A204.1 (cell line): ENCODE results near the gene CCDC102A.

Experiments used
- FAIRE-seq: peaks from 2 replicates; lab custom pipeline; 2012; peaks lifted over from hg19 to GRCh38; lab: Jason Lieb, UNC

Gene CCDC102A

DNA sequence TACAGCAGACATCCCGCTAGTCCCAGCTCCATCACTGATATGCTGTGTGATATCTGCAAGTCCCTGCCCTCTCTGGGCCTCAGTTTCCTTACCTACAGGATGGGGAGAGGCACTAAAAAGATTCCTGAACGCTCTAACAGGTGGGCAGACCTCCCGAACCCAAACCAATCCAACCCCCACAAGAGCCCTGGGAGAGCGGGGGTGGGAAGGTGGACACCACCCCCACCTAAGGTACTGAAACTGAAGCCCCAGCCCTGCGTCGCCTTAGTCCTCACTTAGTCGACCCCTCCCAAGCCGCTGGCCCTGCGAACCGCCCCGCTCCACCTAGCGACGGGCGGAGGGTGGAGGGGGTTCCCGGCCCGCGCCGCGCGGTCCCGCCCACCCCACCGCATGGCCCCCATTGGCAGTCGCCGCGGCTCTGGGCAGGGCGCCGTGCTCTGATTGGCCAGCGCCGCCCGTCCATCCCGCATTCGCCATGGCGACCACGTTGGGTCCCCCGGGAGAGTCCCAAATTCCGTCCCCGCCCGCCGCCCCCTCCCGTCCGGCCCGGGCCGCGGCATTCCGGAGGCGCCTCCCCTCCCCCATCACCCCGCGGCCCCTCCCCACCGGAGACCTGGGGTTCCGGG, 578 bp downstream of the CCDC102A start:
- FAIRE-seq = no peak

DNA sequence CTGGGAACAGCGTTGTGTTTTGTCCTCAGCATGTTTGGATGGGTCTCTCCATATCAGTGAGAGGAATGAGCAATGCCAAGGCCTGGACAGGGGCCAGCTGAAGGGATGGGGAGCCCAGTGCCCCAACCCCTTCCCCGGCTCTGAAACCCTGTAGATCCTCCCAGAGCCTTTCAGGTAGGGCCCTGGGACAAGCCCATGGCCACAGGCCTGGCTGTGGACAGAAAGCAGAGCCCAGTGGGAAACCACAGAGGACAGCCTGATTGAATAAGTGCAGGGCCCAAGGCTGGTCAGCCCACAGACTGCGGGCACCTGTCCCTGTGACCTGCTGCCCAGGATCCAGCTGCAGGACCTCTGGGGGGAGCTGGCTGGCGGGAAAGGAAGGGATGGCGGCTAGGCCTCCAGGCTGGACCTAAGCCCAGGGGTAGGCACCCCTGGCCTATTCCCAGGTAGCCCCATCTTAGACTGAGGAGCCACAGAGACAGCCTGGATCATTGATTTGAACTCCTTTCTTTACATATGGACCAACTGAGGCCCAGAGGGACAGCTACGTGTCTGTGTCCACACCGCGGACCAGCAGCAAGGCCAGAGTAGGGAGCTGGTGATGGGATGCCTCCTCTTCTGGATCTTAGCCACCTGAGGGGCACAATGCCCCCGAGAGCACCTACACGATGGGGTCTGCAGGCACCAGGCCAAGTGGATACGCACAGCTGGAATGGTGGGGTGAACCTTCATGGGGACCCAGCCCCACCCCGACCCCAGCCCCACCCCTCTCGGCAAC, 1.3 kb downstream of the CCDC102A start:
- no peak for FAIRE-seq

DNA sequence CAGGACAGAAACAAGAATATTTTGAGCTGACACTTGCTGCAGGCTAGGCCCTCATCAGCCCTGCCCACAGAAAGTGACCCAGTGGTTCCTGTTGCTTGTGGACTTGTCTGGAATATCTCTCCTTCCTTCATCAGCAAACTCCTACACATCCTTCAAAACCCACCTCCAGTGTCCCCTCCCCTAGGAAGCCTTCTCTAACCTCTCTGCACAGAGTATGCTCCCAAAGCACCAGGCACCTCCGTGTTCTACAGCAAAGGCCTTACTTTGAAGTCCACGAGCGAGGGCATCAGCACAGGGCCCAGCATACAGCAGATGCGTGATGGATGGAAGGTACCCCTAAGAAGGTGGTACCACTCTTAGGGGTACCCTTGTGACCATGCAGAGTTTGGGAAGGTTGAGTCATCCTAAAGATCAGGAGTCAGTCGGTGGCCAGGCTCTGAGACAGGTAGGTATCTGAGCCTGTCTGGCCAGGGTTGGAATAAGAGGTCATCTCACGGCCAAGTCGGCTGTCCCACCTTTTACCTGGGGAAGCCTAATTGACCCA, 2.0 kb downstream of the CCDC102A start:
- FAIRE-seq = no peak

DNA sequence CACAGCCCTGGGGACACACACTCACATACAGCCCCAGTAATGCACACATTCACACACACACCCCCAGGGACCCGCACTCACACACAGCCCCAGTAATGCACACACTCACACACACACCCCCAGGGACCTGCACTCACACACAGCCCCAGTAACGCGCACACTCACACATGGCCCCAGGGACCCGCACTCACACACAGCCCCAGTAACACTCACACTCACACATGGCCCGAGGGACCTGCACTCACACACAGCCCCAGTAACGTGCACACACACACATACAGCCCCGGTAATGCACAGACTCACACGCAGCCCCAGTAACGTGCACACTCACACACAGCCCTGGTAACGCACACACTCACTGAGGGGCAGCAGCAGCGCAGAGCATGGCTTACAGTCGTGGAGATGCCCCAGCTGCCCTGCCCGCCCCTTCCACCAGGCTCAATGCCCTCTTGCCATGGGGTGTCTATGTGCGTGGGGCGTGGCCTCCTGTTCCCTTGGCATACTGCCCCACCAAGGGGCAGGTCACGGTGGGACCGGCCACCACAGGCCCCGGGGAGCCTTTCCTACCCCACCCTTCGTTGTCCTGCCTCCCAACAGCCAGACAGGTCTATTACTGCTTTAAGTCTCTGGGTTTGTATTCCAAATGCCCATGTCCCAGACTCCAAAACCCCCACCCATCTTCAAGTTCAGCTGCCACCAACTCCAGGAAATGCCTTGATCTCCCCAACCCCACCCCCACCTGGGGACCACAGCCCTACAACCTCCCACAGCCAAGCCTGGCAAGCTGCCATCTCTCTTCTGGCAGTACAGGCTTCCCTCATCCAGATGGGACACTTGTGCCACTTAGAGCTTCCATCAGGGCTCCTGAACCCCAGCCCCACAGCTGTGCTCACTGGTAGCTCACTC, 2.7 kb downstream of the CCDC102A start:
- no peak for FAIRE-seq

DNA sequence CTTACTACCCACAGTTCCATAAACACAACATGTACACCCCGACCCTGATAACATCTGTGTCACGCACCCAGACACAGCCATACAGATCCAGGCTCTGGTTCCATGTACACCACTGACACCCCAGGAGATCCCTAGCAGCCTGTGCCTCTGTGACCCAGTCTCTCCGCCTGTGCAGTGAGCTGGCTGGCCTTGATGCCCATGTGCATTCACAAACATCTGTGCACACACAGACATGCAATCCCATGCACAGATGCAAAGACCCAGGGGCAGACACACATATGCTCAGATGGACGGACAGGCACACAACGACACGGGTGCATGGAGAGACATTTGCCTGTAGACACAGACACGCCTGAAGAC, 4.1 kb downstream of the CCDC102A start:
- no peak for FAIRE-seq

DNA sequence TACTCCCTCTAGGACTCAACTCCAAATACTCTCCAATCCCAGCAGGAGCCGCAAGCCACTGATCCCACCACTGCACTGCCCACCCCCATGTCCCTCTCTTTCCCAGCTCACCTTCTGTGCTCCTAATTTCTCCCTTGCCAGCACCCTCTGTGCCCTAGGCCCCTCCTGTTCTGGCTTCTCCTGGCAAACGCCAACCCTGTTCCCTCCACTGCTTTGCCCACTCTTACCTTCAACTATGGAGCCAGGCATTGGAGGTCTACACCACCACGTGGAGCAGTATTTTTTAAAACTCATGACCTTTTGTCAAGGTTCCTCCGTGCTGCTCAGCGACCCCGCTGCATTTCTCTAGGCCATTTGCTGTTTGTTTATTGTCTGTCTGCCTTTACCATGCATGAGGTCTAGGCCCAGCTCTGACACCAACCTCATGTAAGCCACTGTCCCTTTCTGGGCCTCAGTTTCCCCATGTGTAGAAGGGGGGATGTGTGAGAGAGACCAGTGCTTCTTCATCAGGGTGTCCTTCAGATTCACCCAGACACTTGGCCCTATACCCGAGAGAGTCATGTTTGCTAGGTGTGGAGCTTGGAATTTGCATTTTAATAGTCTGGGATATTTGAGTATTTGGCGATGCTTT, 4.6 kb downstream of the CCDC102A start:
- no peak for FAIRE-seq

DNA sequence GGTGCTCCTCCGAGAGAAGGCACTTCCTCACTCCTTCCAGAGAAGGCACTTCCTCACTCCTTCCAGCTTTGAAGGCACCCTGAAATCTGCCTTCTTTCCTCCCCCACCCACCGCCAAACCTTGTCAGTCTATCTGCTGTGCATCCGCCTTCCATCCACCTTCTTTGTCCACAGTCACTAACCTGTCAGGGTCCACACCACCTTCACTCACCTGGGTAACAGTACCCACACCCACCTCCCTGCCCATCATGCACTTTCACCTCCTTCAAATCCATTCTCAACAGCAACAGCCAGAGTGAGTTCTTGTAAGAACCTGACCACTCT, 5.2 kb downstream of the CCDC102A start:
- FAIRE-seq = no peak

DNA sequence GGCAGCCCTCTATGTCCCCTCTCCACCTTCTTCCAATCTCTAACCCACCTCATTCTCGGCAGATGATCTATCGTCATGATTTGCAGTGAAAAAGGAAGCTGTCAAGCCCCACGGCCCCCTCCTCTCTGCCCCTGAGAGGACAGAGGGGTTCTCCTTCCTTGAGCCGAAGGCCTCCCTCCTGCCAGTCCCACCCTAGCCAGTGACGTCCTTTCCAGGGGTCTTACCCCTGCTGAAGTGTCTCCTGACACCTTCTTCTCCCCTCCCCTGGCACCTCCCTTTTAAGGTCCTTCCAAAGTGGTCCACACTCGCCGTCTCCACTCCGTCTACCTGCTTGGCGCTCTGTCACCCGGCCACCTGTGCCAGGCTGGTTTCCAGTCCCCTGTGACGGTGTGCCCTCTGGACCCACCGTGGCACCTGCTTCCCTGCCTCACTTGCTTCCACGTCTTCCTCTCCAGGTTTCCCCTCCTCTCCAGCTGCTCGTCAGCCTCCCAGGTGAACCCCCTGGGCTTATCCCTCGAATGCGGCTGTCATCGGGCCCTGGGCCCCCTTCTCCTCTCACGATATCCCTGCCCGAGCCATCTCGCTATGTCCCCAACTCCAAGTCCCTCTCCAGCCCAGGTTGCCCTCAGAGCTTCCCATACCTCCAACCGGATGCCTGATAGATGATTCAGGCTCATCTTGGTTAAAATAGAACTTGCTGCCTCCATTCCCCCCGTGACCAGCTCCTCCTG, 5.7 kb downstream of the CCDC102A start:
- no peak for FAIRE-seq

DNA sequence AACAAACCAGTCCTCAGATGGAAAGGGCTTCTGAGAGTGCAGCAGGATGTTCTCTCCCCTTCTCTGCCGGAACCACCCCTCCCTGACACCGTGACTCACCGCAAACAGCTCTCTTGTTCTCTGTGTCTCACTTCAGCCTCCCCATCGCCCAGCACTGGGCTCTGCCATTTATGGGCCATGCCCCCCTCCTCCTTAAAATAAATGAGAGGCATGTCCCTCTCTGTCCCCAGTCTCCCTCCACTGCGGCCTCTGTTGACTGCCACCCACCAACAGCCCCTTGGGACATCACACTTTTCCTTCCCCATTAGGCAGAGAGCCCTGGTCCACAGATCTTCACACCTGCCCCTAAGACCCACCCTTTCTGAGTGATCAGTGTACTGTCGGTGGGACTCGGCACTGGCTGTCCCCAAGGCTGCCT, 6.3 kb downstream of the CCDC102A start:
- FAIRE-seq = no peak

DNA sequence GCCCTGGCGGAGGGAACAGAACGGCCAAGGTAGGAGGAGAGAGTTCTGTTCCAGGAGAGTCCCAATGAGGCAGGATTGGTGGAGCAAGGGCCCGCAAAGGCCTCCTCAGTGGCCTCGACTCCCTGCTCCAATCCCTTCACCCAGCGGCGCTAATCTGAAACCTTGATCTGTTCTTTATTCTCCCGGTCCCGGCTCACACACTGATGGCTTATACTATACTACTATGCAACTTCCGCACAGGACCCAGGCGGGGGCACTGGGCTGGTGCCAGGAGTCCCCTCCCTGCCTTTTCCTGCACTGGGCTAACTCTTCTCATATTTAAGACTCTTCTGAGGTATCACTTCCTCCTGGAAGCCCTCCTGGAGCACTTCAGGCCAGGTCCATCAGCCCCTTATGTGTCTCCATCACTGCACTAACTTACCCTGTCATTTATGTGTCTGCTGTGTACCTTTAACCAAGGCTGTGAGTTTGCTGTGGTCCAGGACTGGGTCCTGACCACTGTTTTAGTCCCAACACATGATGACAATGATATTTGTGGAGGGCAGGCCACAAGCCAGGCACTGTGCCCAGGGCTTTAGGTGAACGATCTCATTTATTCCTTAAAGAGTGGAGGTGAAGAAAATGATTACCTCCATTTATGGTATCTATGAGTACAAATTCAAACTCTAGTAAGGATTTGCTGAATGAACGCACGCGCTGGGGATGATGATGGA, 6.8 kb downstream of the CCDC102A start:
- FAIRE-seq = no peak

DNA sequence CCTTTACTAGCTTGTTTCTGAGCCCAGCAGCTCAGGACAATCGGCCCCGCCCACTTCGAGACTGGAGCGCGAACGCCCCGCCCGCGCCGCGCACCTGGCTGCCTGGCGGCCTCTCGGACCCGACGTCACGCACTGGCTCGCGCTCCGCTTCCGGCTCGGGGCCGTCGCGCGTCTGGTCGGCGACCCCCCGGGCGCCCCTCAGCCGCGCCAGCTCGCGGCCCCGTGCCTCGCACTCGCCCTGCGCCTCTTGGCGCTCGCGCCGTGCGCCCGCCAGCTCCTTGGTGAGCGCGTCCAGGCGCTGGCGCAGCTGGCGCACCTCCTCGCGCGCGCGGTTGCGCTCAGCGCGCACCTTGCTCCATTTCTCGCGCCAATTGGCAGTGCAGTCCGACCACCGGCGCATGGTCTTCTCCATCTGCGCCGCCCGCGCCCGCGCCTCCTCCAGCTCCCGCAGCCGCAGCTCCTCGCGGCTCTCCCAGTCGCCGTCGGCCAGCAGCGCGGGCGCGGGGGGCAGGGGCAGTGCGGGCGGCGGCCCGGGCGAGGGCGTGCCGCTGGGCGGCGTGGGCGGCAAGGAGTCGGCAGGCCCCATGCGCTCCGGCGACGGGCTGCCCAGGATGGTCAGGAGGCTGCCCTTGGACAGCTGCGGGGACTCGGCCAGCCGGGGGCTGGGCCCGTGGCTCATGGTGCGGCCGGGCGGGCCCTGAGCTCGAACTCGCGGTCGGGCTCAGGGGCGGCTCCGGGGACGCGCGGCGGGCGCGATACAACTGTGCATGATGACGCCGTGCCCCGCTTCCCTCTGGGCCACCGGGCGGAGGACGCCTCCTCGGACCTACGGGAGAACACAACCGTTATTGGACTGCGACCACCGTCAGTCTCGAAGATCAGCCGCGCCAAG, 7.6 kb downstream of the CCDC102A start:
- FAIRE-seq = no peak

DNA sequence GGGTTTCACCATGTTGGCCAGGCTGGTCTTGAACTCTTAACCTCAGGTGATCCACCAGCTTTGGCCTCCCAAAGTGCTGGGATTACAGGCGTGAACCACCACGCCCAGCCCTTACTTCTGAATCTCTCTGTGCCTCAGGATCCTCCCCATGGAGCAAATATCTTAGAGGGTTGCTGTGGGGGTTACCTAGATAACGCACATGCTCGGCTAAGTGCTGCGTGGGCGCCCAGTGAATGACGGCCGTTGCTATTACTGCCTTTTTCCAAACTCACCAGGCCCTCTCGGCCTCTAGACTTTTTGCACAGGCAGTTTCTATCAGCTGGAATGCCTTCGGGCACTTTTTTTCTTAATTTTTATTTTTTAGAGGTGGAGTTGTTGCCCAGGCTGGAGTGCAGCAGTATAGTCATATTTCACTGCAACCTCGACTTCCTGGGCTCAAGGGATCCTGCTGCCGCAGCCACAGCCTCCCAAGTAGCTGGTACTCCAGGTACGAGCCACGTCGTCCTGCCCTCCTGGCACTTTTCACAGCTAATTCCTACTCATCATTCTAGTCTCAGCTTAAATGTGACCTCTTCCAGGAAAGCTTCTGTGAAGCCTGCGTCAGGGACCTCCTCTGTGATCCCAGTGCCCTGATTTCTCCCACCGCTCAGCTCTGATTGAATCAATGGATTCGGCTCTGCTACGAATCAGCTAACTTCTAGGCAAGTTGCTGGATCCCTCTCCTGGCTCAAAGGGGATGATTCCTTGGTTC, 8.6 kb downstream of the CCDC102A start:
- FAIRE-seq = no peak

DNA sequence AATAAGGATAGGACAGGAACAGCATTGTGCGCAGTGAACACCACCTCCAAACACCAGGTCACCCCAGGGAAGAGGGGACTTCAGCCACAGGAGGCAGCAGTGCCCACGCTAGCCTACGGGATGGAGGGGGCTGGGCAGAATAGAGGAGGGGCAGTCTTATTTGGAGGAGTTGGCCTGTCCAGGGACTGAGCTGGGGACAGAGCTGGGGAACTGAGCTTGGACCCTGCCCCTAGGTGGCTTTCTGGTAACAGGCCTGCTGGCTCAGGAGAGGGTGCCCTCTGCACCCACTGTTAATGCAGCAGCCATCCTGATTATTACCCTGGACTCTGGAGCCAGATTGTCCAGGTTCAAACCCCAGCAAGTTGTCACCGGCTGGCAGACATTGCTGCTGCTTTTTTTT, 9.3 kb downstream of the CCDC102A start:
- no peak for FAIRE-seq

DNA sequence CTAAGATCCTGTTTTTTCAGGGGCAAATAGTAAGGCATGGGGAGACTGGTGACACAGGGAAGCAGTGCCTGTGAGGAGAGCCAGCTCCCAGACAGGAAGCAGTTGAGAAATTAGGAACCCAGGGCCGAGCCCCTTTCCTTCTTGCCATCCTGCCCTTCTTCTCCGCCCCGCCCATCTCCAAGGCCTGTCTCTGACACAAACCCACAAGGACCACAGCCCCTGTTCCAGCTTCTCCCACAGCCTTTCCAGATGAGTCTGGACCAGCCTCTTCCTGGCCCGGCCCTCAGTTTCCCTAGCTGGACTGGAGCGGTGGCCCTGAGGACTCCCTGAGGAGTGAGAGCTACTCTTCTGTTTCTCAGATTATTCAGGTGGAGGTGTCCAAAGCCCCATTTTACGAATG, 9.9 kb downstream of the CCDC102A start:
- no peak for FAIRE-seq

DNA sequence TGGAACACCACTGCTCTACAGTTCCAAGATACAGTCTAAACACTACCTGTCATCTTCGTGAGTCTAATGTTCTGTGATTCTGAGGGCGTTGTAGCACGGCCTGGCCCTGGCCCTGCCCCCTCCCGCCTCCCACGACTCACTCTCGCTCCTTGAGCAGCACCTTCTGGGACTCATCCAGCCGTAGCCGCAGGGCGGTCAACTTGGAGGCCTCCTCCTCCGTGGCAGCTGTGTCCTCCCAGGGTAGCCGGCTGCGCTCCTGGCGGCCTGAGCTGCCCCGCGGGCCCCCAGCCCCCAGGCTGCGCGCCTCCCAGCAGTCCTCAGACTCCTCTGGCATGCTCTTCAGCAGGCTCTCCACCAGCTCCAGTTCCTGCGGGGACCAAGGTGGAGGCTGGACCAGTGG, 10.6 kb downstream of the CCDC102A start:
- FAIRE-seq = no peak

DNA sequence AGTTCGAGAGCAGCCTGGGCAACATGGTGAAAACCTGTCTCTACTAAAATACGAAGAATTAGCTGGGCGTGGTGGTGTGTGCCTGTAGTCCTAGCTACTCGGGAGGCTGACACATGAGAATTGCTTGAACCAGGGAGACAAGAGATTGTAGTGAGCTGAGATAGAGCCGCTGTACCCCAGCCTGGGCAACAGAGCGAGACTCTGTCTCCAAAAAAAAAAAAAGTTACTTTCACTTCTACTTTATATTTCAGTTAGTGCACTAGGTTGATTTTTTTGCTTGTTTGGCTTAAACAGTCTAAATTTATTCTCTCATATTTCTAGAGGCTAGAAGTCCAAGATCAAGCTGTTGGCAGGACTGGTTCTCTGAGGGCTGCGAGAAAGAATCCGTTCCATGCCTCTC, 13.4 kb downstream of the CCDC102A start:
- no peak for FAIRE-seq

DNA sequence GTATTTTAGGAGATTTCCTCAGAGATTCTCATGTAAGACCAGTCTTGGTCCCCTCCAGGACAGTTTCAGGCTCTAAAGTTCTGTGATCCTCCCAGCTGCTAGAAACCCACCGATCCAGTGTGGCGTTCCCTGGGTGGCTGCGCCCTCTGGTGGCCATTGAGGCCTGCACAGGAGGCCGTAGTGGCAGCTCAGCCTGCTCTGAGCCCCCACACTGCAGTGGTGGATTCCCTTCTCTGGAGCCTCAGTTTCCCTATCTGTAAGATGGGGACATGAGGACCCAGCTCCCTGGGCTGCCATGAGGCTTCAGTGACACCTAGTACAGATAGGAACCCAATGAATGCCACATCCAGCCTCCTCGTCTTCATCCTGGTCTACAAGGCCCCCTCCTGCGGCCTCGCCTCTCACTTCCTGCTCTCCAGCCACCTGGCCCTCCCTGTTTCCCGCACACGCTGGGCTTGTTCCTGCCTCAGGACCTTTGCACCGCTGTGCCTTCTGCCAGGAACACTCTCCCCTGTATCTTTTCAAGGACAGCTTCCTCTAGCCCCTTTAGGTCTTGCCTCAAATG, 16.5 kb downstream of the CCDC102A start:
- FAIRE-seq = no peak

DNA sequence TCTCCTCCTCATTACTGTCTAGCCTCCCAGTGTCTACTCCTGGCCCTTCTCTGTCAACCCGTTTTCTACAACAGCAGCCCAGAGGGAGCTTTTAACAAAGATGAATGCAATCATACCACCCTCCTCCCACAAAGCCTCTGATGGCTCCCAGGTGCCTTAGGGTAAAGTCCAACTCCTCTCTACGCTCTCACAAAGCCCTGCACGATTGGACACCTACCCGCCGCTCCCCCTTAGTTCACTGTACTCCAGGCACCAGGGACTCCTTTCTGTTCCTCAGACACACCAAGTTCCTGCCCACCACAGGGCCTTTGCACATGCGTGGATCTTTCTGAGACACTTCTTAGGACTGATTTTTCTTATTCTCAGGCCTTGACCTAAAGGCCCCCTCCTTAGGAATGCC, 17.4 kb downstream of the CCDC102A start:
- no peak for FAIRE-seq

DNA sequence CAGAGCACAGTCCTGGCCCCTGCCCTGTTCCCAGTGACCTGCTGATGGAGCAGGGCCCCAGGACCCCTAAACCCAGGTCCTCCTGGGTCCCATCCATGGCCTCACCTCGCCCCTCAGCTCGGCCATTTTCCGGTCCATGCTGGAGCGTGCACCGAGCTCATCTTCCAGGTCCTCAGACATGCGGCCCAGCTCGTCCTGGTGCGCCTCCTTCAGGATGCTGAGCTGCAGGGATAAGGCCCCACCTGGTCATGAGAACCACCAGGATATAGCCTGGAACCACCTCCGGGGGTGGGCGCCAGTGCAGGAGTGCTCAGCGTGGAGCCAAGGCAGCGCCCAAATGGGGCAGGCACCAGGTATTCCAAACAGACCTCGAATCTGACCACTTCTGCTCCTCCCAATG, 17.9 kb downstream of the CCDC102A start:
- FAIRE-seq = no peak
